HCT116 (cell line): Measurements from ENCODE around the gene TRDN. TPM values are rescaled to one million over a fixed set of nuclear protein-coding genes. Genes with fewer than 3 reads are reported as not detected.

Experiments
- ATAC-seq: fragments of 200-7000 bp; cut with Tn5 transposase; 2 replicates; pipeline ENCODE4 v1.9.1; 2020; ENCODE audit warnings: mild to moderate bottlenecking, moderate library complexity
- BruUV-seq: library from RNA; stranded (reverse); fragments of 400-500 nt; replicated peaks from 2 replicates; lab custom pipeline; 2021; lab: Mats Ljungman, UMichigan
- CTCF ChIA-PET: fragments of 300-600 bp; sonication (Branson Sonifier 250); formaldehyde crosslinking; loops from one replicate; lab custom pipeline; 2021; ENCODE audit warnings: antibody characterized with exemption; lab: Charles Lee
- POLR2A ChIA-PET: fragments of 300-600, 350-600 bp; sonication (Branson Sonifier 250); formaldehyde crosslinking; loops from one replicate; lab custom pipeline; 2021; ENCODE audit warnings: antibody characterized with exemption; lab: Charles Lee
- RAD21 ChIA-PET, 2 experiments: fragments of 300-600 bp; sonication (Branson Sonifier 250); formaldehyde crosslinking; loops; one replicate each; lab custom pipeline; 2023; ENCODE audit warnings: low total read pairs in 2 of 2; ENCODE audit not compliant: uncharacterized antibody in 2 of 2, unreplicated experiment in 2 of 2, low non-redundant PET in 1 of 2; lab: Charles Lee
- DNase-seq: peaks from one replicate; pipeline ENCODE4 v3.0.0-alpha.2; 2010; ENCODE audit warnings: low read depth, low spot score
- H2AFZ ChIP-seq: fragments of 200-600 bp; shearing (Covaris generic), sonication (generic); 2 replicates; pipeline ENCODE4 v1.6.1; 2017; ENCODE audit warnings: low read depth, mixed run types, mixed read lengths, antibody characterized with exemption, low read length; ENCODE audit not compliant: poor library complexity, severe bottlenecking
- H3K27ac ChIP-seq: 2 replicates; pipeline ENCODE4 v1.5.1; 2012; ENCODE audit warnings: low read depth, low read length
- H3K27me3 ChIP-seq: fragments of 200-600 bp; sonication (generic); 2 replicates; pipeline ENCODE4 v1.6.1; 2016; ENCODE audit warnings: mixed run types, low read length, mixed read lengths; ENCODE audit not compliant: insufficient read depth
- H3K36me3 ChIP-seq, 2 experiments: fragments of 200-500 bp in 1 of 2; fragments of 200-600 bp in 1 of 2; sonication (Bioruptor generic) in 1 of 2; sonication (generic) in 1 of 2; 2 replicates each; pipeline versions ENCODE4 v1.5.1 to v1.6.1; 2014 to 2016; ENCODE audit warnings: low read length in 2 of 2, inconsistent platforms in 1 of 2, mixed read lengths in 1 of 2, mixed run types in 1 of 2; ENCODE audit not compliant: insufficient read depth in 2 of 2, control insufficient read depth in 1 of 2
- H3K4me1 ChIP-seq, 2 experiments: fragments of 200-600 bp in 1 of 2; sonication (generic) in 1 of 2; 2 replicates each; pipeline versions ENCODE4 v1.5.1 to v1.6.1; 2012 to 2017; ENCODE audit warnings: low read length in 2 of 2, inconsistent platforms in 1 of 2, mild to moderate bottlenecking in 1 of 2, mixed read lengths in 1 of 2, mixed run types in 1 of 2, moderate library complexity in 1 of 2; ENCODE audit not compliant: insufficient read depth in 2 of 2, control insufficient read depth in 1 of 2
- H3K4me2 ChIP-seq: fragments of 200-600 bp; sonication (generic); 2 replicates; pipeline ENCODE4 v1.6.1; 2017; ENCODE audit warnings: mixed run types, low read length, mixed read lengths
- H3K4me3 ChIP-seq, 2 experiments: fragments of 200-600 bp in 1 of 2; sonication (generic) in 1 of 2; replicated peaks in 1 of 2; 2 replicates each; pipeline ENCODE4 v1.5.1; 2011 to 2016; ENCODE audit warnings: low read length in 2 of 2, control low read depth in 1 of 2, low read depth in 1 of 2, mild to moderate bottlenecking in 1 of 2, mixed read lengths in 1 of 2, mixed run types in 1 of 2
- H3K79me2 ChIP-seq: fragments of 200-600 bp; sonication (generic); 2 replicates; pipeline ENCODE4 v1.6.1; 2017; ENCODE audit warnings: mild to moderate bottlenecking, mixed run types, low read length, moderate library complexity, mixed read lengths; ENCODE audit not compliant: insufficient read depth
- H3K9ac ChIP-seq: fragments of 200-600 bp; sonication (generic); 2 replicates; pipeline ENCODE4 v1.6.1; 2016; ENCODE audit warnings: low read length, mixed read lengths
- H3K9me2 ChIP-seq: fragments of 200-600 bp; sonication (generic), shearing (Covaris generic); 2 replicates; pipeline ENCODE4 v1.6.1; 2017; ENCODE audit warnings: mixed run types, mild to moderate bottlenecking, moderate library complexity; ENCODE audit not compliant: insufficient read depth
- H3K9me3 ChIP-seq, 2 experiments: fragments of 200-500 bp in 1 of 2; fragments of 200-600 bp in 1 of 2; sonication (Bioruptor generic) in 1 of 2; sonication (generic) in 1 of 2; 2 replicates each; pipeline ENCODE4 v1.6.1; 2014 to 2017; ENCODE audit warnings: low read length in 2 of 2, mixed read lengths in 2 of 2, inconsistent platforms in 1 of 2, low read depth in 1 of 2, mild to moderate bottlenecking in 1 of 2, mixed run types in 1 of 2, moderate library complexity in 1 of 2; ENCODE audit not compliant: control insufficient read depth in 1 of 2, insufficient read depth in 1 of 2
- H4K20me1 ChIP-seq: fragments of 200-600 bp; sonication (generic), shearing (Covaris generic); 2 replicates; pipeline ENCODE4 v1.6.1; 2017; ENCODE audit warnings: mixed run types, mild to moderate bottlenecking, moderate library complexity; ENCODE audit not compliant: insufficient read depth
- CEBPB ChIP-seq: IDR thresholded peaks from 2 replicates; pipeline ENCODE4 v1.6.1; 2012; ENCODE audit warnings: low read depth
- EGR1 ChIP-seq: IDR thresholded peaks from 2 replicates; pipeline ENCODE4 v1.6.1; 2012; ENCODE audit warnings: low read depth
- EZH2 ChIP-seq: fragments of 200-600 bp; sonication (generic); IDR thresholded peaks from 2 replicates; pipeline ENCODE4 v1.6.1; 2017; ENCODE audit warnings: antibody characterized with exemption, mixed run types
- EZH2phosphoT487 ChIP-seq: fragments of 200-600 bp; IDR thresholded peaks from 2 replicates; pipeline ENCODE4 v1.6.1; 2018; ENCODE audit warnings: antibody characterized with exemption, borderline replicate concordance
- FOSL1 ChIP-seq: IDR thresholded peaks from 2 replicates; pipeline ENCODE4 v1.6.1; 2012; ENCODE audit warnings: low read depth
- JUND ChIP-seq: IDR thresholded peaks from 2 replicates; pipeline ENCODE4 v1.6.1; 2012
- POLR2A ChIP-seq: IDR thresholded peaks from 2 replicates; pipeline ENCODE4 v1.7.0; 2011; ENCODE audit warnings: borderline replicate concordance; ENCODE audit not compliant: insufficient read depth, insufficient read length; ENCODE audit errors: extremely low read depth
- SP1 ChIP-seq: IDR thresholded peaks from 2 replicates; pipeline ENCODE4 v1.6.1; 2012; ENCODE audit warnings: low read depth
- SRF ChIP-seq: IDR thresholded peaks from 2 replicates; pipeline ENCODE4 v1.6.1; 2012; ENCODE audit warnings: low read depth
- TCF7L2 ChIP-seq: IDR thresholded peaks from 2 replicates; pipeline ENCODE4 v1.7.0; 2011; ENCODE audit warnings: borderline replicate concordance, inconsistent platforms; ENCODE audit not compliant: insufficient read depth, insufficient read length; ENCODE audit errors: extremely low read depth
- ZBTB33 ChIP-seq: IDR thresholded peaks from 2 replicates; pipeline ENCODE4 v1.6.1; 2011; ENCODE audit warnings: mild to moderate bottlenecking, low read length, moderate library complexity; ENCODE audit not compliant: insufficient replicate concordance; ENCODE audit errors: extremely low read depth
- ZFX ChIP-seq: fragments of 450-650 bp; IDR thresholded peaks from 2 replicates; pipeline ENCODE4 v1.6.1; 2017
- ZNF274 ChIP-seq: fragments of 200-500 bp; sonication (Bioruptor generic); IDR thresholded peaks from 2 replicates; pipeline ENCODE4 v1.6.1; 2014; ENCODE audit warnings: mild to moderate bottlenecking, low read depth, low read length, inconsistent platforms
- intact Hi-C: fragments of 100-400 bp; cut with micrococcal nuclease; formaldehyde crosslinking; loops from 2 replicates; pipeline ENCODE4 v1.10.0; 2022
- total RNA-seq: library from RNA; stranded (reverse); gene quantifications from one replicate; pipeline ENCODE4 v1.2.1, GENCODE V29; 2021; ENCODE audit not compliant: unreplicated experiment
- TF ChIP-seq, protein P1 (sequence below): IDR thresholded peaks from 2 replicates; pipeline ENCODE4 v1.6.1; 2012; ENCODE audit warnings: low read depth
- TF ChIP-seq, protein P2 (sequence below): IDR thresholded peaks from 2 replicates; pipeline ENCODE4 v1.6.1; 2012
- TF ChIP-seq, protein P3 (sequence below), 3 experiments: fragments of 200-600 bp in 1 of 3; sonication (generic) in 1 of 3; IDR thresholded peaks in 2 of 3; conservative IDR thresholded peaks in 1 of 3; 2 replicates each; pipeline ENCODE4 v1.5.1; 2012 to 2017; ENCODE audit warnings: low read depth in 2 of 3, low read length in 2 of 3, antibody characterized with exemption in 1 of 3, borderline replicate concordance in 1 of 3, control low read depth in 1 of 3, mild to moderate bottlenecking in 1 of 3, mixed read lengths in 1 of 3, mixed run types in 1 of 3, moderate library complexity in 1 of 3; ENCODE audit not compliant: insufficient read depth in 1 of 3

TRDN gene
- total RNA-seq, 1 experiment from 2014 or later, result not detected

- intact Hi-C loops, result no loop called here
- Histone ChIP-seq H3K4me1 (no peaks in the 10 kb centered on the region), H4K20me1 (no peaks in the 10 kb centered on the region), H3K9me3 (no peaks in the 10 kb centered on the region), H3K36me3 (no peaks in the 10 kb centered on the region; a peak in 1 of 4 replicates), H2AFZ (no peak overlapping the region), H3K9me2 (no peaks in the 10 kb centered on the region), H3K4me2 (no peak overlapping the region), H3K27ac (no peak overlapping the region), H3K27me3 (peaks cover 9% of the 10 kb centered on the region; the same call in 1 of the 2 replicates), H3K4me3 (no peak overlapping the region), H3K79me2 (no peaks in the 10 kb centered on the region), H3K9ac (no peak overlapping the region)
- CTCF ChIA-PET, result no interaction called here
- POLR2A ChIA-PET, result no interaction called here
- ATAC-seq (no peak), DNase-seq (no peak)
- RAD21 ChIA-PET, result no interaction called here
- TF ChIP-seq EZH2phosphoT487, result no peak
- no peak for TF ChIP-seq EZH2
- TF ChIP-seq JUND, result no peak
- TF ChIP-seq, protein P1, sequence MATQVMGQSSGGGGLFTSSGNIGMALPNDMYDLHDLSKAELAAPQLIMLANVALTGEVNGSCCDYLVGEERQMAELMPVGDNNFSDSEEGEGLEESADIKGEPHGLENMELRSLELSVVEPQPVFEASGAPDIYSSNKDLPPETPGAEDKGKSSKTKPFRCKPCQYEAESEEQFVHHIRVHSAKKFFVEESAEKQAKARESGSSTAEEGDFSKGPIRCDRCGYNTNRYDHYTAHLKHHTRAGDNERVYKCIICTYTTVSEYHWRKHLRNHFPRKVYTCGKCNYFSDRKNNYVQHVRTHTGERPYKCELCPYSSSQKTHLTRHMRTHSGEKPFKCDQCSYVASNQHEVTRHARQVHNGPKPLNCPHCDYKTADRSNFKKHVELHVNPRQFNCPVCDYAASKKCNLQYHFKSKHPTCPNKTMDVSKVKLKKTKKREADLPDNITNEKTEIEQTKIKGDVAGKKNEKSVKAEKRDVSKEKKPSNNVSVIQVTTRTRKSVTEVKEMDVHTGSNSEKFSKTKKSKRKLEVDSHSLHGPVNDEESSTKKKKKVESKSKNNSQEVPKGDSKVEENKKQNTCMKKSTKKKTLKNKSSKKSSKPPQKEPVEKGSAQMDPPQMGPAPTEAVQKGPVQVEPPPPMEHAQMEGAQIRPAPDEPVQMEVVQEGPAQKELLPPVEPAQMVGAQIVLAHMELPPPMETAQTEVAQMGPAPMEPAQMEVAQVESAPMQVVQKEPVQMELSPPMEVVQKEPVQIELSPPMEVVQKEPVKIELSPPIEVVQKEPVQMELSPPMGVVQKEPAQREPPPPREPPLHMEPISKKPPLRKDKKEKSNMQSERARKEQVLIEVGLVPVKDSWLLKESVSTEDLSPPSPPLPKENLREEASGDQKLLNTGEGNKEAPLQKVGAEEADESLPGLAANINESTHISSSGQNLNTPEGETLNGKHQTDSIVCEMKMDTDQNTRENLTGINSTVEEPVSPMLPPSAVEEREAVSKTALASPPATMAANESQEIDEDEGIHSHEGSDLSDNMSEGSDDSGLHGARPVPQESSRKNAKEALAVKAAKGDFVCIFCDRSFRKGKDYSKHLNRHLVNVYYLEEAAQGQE, result no peak
- TF ChIP-seq ZNF274, result no peak
- TF ChIP-seq SRF, result no peak
- TF ChIP-seq, protein P2, sequence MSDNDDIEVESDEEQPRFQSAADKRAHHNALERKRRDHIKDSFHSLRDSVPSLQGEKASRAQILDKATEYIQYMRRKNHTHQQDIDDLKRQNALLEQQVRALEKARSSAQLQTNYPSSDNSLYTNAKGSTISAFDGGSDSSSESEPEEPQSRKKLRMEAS, result no peak
- TF ChIP-seq TCF7L2, result no peak
- TF ChIP-seq ZFX, result no peak
- TF ChIP-seq, protein P3, sequence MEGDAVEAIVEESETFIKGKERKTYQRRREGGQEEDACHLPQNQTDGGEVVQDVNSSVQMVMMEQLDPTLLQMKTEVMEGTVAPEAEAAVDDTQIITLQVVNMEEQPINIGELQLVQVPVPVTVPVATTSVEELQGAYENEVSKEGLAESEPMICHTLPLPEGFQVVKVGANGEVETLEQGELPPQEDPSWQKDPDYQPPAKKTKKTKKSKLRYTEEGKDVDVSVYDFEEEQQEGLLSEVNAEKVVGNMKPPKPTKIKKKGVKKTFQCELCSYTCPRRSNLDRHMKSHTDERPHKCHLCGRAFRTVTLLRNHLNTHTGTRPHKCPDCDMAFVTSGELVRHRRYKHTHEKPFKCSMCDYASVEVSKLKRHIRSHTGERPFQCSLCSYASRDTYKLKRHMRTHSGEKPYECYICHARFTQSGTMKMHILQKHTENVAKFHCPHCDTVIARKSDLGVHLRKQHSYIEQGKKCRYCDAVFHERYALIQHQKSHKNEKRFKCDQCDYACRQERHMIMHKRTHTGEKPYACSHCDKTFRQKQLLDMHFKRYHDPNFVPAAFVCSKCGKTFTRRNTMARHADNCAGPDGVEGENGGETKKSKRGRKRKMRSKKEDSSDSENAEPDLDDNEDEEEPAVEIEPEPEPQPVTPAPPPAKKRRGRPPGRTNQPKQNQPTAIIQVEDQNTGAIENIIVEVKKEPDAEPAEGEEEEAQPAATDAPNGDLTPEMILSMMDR (IDR thresholded peaks at IDR 0.05 in 2 of 3, conservative IDR thresholded peaks at IDR 0.05 in 1 of 3; ENCODE audit: borderline replicate concordance in 1 of 3, insufficient read depth in 1 of 3, low read depth in 2 of 3, low read length in 2 of 3), result no peak
- TF ChIP-seq SP1, result no peak
- TF ChIP-seq EGR1, result no peak
- TF ChIP-seq FOSL1, result no peak
- no peak for TF ChIP-seq POLR2A
- TF ChIP-seq CEBPB, result no peak
- TF ChIP-seq ZBTB33, result no peak
- BruUV-seq, result no TSS peak
Observed at GRCh38 chr6:123589317-123589716, 47.4 kb downstream of the TRDN start.
